GM23248 (cell line): ENCODE data around the gene RBFOX2.

Source experiments
- EZH2 ChIP-seq: fragments of 200-600 bp; sonication (generic); IDR thresholded peaks from 2 replicates; pipeline ENCODE4 v1.6.1; 2018; ENCODE audit warnings: antibody characterized with exemption, mild to moderate bottlenecking; ENCODE audit not compliant: insufficient read depth, poor library complexity, severe bottlenecking
- EZH2phosphoT487 ChIP-seq: fragments of 200-600 bp; sonication (generic); IDR thresholded peaks from 2 replicates; pipeline ENCODE4 v1.6.1; 2018; ENCODE audit warnings: antibody characterized with exemption, moderate library complexity, mild to moderate bottlenecking, low read depth; ENCODE audit not compliant: insufficient read depth

DNA sequence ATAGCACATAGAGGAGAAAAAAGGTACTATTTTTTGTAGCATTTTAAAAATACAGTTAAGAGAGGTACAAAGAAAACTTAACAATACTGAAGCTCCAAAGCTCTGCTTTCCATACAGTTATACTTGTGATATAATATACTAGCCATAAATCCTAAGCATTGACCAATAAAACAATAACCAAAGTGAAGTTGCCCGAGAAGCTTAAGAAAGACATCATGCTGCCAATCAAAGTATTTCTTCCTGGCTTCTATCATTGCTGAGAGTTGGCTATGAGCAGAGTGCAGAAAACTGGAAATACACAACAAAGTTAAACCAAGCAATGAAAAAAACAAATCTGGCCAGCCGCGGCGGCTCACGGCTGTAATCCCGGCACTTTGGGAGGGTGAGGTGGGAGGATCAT, 84.2 kb downstream of the RBFOX2 start:
- no peak for TF ChIP-seq EZH2
- no peak for TF ChIP-seq EZH2phosphoT487
